ENCODE results near the gene DDX43. TPM values are rescaled to one million over a fixed set of nuclear protein-coding genes. Genes with fewer than 3 reads are reported as not detected.

Gene DDX43
- total and polyA plus RNA-seq, 2 of the 4 experiments (the other 2 are of a cell fraction): 0.07 TPM; not detected in 1

DNA sequence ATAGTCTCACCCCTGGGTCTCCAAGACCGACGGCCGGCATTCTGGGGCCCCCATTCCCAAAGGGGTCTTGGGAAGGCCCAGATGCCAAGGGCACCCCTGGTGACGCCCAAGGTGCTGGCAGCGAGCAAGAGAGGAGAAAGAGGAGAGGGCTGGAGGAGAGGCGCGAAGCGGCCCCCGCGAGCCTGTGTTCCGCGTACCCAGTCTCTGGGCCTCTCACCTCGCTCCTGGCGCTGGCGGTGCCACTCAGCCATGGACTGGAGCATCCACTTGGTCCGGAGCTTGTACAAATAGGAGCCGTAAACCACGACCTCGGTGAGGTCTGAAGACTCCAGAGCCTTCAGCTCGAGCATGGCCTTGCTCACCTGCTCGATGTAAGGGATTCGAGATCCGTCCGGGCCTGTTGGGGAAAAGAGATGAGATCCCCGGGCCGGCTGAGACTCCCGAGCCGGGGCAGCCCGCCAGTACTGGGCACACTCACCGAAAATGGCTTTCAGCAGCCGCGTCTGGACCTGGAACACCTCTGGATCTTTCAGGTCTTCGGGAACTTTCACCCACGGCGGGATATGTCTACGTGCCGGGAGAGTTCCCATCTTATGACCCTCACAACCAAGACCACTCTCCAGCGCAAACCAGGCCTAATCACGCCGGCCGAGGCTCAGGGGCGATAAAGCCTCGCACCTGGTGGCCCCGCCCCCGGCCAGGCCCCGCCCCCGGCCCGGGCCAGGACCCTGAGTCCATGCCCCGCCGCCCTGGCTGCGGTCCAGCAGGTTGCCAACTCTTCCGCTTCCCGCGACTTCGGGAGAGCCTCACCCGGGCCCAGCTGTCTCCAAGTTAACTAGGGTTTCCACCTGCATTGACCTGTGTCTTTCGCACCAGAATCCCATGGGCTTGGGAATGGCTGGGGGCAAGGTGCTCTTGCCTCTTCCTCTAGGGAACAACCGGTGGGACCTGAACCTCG, 40.7 kb upstream of the DDX43 start, which contains the start of gene DPPA5 (continued):
- TF ChIP-seq, protein P1, sequence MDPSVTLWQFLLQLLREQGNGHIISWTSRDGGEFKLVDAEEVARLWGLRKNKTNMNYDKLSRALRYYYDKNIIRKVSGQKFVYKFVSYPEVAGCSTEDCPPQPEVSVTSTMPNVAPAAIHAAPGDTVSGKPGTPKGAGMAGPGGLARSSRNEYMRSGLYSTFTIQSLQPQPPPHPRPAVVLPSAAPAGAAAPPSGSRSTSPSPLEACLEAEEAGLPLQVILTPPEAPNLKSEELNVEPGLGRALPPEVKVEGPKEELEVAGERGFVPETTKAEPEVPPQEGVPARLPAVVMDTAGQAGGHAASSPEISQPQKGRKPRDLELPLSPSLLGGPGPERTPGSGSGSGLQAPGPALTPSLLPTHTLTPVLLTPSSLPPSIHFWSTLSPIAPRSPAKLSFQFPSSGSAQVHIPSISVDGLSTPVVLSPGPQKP (IDR thresholded peaks at IDR 0.05; ENCODE audit: borderline replicate concordance, low read depth, low read length): no peak

DNA sequence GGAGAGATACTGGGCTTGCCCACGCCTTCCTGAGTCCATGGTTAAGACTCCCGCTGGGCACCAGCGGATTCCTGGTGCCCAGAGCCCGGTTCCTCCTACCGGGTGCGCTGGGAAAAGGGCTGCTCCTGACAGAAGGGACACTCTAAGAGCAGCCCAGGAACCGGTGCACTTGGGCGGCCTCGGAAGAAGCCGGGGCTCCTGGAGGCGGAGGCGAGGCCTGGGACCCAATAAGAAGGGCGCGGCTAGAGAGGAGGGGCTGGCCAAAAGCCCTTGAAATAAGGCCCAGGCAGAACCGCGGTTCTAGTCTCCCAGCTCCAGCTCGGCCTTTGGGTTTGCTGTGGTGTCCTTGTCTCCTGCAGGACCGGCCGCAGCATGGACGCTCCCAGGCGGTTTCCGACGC, 32.3 kb upstream of the DDX43 start, which contains the start of gene KHDC3L:
Gene KHDC3L, plus strand, starts transcription at position 301 of the 400 bp plus-strand sequence. Its CDS starts 72 bp downstream, at position 373.
- no peak within 1 kb of the TSS for H3K14ac ChIP-seq (replicated peaks; ENCODE audit: low read depth, low read length)
- ATAC-seq (ENCODE audit: low read depth) (no peak), DNase-seq (no peak)
- no peak within 1 kb of the TSS for H3K4me2 ChIP-seq (ENCODE audit: low read depth, low read length)
- no peak within 1 kb of the TSS for H2BK20ac ChIP-seq (ENCODE audit: low read depth, low read length)
- intact Hi-C loops (cut with micrococcal nuclease) (no loop called here), dilution Hi-C loops (cut with HindIII; ENCODE audit: low sequenced_read_pairs, unreplicated experiment) (no loop called here), in situ Hi-C loops (cut with MboI; ENCODE audit: low sequenced_read_pairs) (no loop called here)
- BruUV-seq (replicated peaks): no TSS peak
- 73% methylated on average over 4 of the region's 23 CpGs; no CpG with 5 or more reads in 1 of the 2 experiments for WGBS, 2 experiments (ENCODE audit: extremely low coverage in 2 of 2, insufficient read length in 1 of 2)
- peaks cover 2% of the 10 kb centered on the region; the same call in 1 of the 2 replicates for H3K9me3 ChIP-seq (ENCODE audit: control insufficient read depth, insufficient read depth, low read length)
- no peaks in the 10 kb centered on the region for H3K9me1 ChIP-seq (ENCODE audit: insufficient read depth, low read length)
- no peak within 1 kb of the TSS for H2AK9ac ChIP-seq (replicated peaks; ENCODE audit: low read depth, low read length, poor library complexity)
- POLR2A ChIA-PET (ENCODE audit: unreplicated experiment): no interaction called here
- no peak within 1 kb of the TSS for H3K27ac ChIP-seq (ENCODE audit: insufficient read depth, low read length)
- H4K91ac ChIP-seq (ENCODE audit: insufficient read depth, low read depth, low read length): no peak within 1 kb of the TSS
- H3K23ac ChIP-seq (ENCODE audit: low read depth, low read length): no peak within 1 kb of the TSS
- no peak within 1 kb of the TSS for H3K9ac ChIP-seq (ENCODE audit: low read depth, low read length)
- H4K5ac ChIP-seq (ENCODE audit: low read depth, low read length): no peak within 1 kb of the TSS
- no peaks in the 10 kb centered on the region for H3K36me3 ChIP-seq (ENCODE audit: control insufficient read depth, insufficient read depth, low read length)
- no peak within 1 kb of the TSS for H3K56ac ChIP-seq (ENCODE audit: extremely low read depth, insufficient read depth, low read length)
- H4K8ac ChIP-seq (ENCODE audit: low read depth in 2 of 2, low read length in 2 of 2): no peak within 1 kb of the TSS
- H3K4ac ChIP-seq (ENCODE audit: low read depth, low read length): no peak within 1 kb of the TSS
- no peaks in the 10 kb centered on the region for H3K4me1 ChIP-seq (ENCODE audit: control insufficient read depth, insufficient read depth, low read length)
- H3K4me3 ChIP-seq (ENCODE audit: insufficient read depth, low read depth, low read length): no peak within 1 kb of the TSS
- H4K20me1 ChIP-seq (ENCODE audit: insufficient read depth, low read length): no peaks in the 10 kb centered on the region
- H2AFZ ChIP-seq (replicated peaks; ENCODE audit: low read length, poor library complexity): no peak within 1 kb of the TSS
- H3K27me3 ChIP-seq (ENCODE audit: control insufficient read depth, insufficient read depth, low read length): no peaks in the 10 kb centered on the region
- H2AK5ac ChIP-seq (ENCODE audit: low read depth, low read length): no peak within 1 kb of the TSS
- H3K18ac ChIP-seq (ENCODE audit: low read depth, low read length): no peak within 1 kb of the TSS
- no peak within 1 kb of the TSS for H2BK15ac ChIP-seq (ENCODE audit: low read depth, low read length)
- no peaks in the 10 kb centered on the region for H3K79me1 ChIP-seq (ENCODE audit: low read depth in 1 of 2, low read length in 2 of 2)
- CTCF ChIA-PET: no interaction called here
- H2BK5ac ChIP-seq (ENCODE audit: low read depth, low read length, poor library complexity, severe bottlenecking): no peak within 1 kb of the TSS
- H2BK120ac ChIP-seq (ENCODE audit: low read depth, low read length): no peak within 1 kb of the TSS
- TF ChIP-seq MXI1 (IDR thresholded peaks at IDR 0.05; ENCODE audit: borderline replicate concordance, low read depth, low read length) (no peak), NFE2L2 (IDR thresholded peaks at IDR 0.05; ENCODE audit: low read depth, low read length) (no peak), RAD21 (IDR thresholded peaks at IDR 0.05; ENCODE audit: low read length) (no peak), MAFK (IDR thresholded peaks at IDR 0.05; ENCODE audit: low read depth, low read length) (no peak), BHLHE40 (IDR thresholded peaks at IDR 0.05; ENCODE audit: low read depth, low read length) (no peak), MAZ (IDR thresholded peaks at IDR 0.05; ENCODE audit: borderline replicate concordance, low read depth, low read length) (no peak), CHD1 (IDR thresholded peaks at IDR 0.05; ENCODE audit: low read depth, low read length) (no peak), POLR2A (IDR thresholded peaks at IDR 0.05; ENCODE audit: low read depth, low read length) (no peak), RFX5 (IDR thresholded peaks at IDR 0.05; ENCODE audit: low read depth, low read length) (no peak)
- TF ChIP-seq, protein P2, sequence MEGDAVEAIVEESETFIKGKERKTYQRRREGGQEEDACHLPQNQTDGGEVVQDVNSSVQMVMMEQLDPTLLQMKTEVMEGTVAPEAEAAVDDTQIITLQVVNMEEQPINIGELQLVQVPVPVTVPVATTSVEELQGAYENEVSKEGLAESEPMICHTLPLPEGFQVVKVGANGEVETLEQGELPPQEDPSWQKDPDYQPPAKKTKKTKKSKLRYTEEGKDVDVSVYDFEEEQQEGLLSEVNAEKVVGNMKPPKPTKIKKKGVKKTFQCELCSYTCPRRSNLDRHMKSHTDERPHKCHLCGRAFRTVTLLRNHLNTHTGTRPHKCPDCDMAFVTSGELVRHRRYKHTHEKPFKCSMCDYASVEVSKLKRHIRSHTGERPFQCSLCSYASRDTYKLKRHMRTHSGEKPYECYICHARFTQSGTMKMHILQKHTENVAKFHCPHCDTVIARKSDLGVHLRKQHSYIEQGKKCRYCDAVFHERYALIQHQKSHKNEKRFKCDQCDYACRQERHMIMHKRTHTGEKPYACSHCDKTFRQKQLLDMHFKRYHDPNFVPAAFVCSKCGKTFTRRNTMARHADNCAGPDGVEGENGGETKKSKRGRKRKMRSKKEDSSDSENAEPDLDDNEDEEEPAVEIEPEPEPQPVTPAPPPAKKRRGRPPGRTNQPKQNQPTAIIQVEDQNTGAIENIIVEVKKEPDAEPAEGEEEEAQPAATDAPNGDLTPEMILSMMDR (conservative IDR thresholded peaks at IDR 0.05; ENCODE audit: low read depth, low read length): no peak
- TF ChIP-seq, protein P3, sequence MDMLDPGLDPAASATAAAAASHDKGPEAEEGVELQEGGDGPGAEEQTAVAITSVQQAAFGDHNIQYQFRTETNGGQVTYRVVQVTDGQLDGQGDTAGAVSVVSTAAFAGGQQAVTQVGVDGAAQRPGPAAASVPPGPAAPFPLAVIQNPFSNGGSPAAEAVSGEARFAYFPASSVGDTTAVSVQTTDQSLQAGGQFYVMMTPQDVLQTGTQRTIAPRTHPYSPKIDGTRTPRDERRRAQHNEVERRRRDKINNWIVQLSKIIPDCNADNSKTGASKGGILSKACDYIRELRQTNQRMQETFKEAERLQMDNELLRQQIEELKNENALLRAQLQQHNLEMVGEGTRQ (IDR thresholded peaks at IDR 0.05; ENCODE audit: low read depth, low read length): no peak

Measured in IMR-90 (cell line).